T-cell (primary cell): ENCODE results near the gene SAMD4B. TPM values are rescaled to one million over a fixed set of nuclear protein-coding genes. Genes with fewer than 3 reads are reported as not detected.

Source experiments
- ATAC-seq, 4 experiments: fragments of 200-7000 bp in 3 of 4; fragments of 150-1000 bp in 1 of 4; cut with Tn5 transposase; replicated peaks in 1 of 4; 1 replicate in 3 of 4; 2 replicates in 1 of 4; pipeline ENCODE4 v1.10.0; 2021; ENCODE audit warnings: moderate library complexity in 3 of 4, mild to moderate bottlenecking in 2 of 4, moderate number of reproducible peaks in 1 of 4
- CTCF ChIA-PET, 2 donors: fragments of 300-600 bp; sonication (Branson Sonifier 250); formaldehyde crosslinking; loops; one replicate each; lab custom pipeline; 2022; ENCODE audit warnings: antibody characterized with exemption in 2 of 2; lab: Charles Lee
- POLR2A ChIA-PET, 2 donors: fragments of 300-600 bp; sonication (Branson Sonifier 250); formaldehyde crosslinking; loops; one replicate each; lab custom pipeline; 2022; ENCODE audit warnings: antibody characterized with exemption in 2 of 2; lab: Charles Lee
- DNase-seq, 35 experiments: peaks; one replicate each; pipeline versions ENCODE4 v3.0.0 to v3.0.0-alpha.2; 2013 to 2023
- H3K27ac ChIP-seq: one replicate; pipeline ENCODE4 v1.5.1; 2013; ENCODE audit warnings: low read length
- H3K27me3 ChIP-seq, 2 experiments: replicated peaks in 1 of 2; 1 replicate in 1 of 2; 2 replicates in 1 of 2; pipeline versions ENCODE4 v1.6.1 to v1.7.0; 2013; ENCODE audit warnings: low read length in 1 of 2, mixed read lengths in 1 of 2; ENCODE audit not compliant: control insufficient read depth in 2 of 2, insufficient read depth in 2 of 2; ENCODE audit errors: extremely low read depth in 1 of 2
- H3K36me3 ChIP-seq, 2 donors: 1 replicate in 1 of 2; 2 replicates in 1 of 2; pipeline versions ENCODE4 v1.6.1 to v1.7.0; 2013; ENCODE audit warnings: low read length in 1 of 2; ENCODE audit not compliant: control insufficient read depth in 2 of 2, insufficient read depth in 1 of 2; ENCODE audit errors: extremely low read depth in 1 of 2
- H3K4me1 ChIP-seq, 2 experiments: 1 replicate in 1 of 2; 2 replicates in 1 of 2; pipeline versions ENCODE4 v1.6.1 to v1.7.0; 2013; ENCODE audit warnings: low read length in 2 of 2, mixed read lengths in 1 of 2; ENCODE audit not compliant: insufficient read depth in 2 of 2, control insufficient read depth in 1 of 2; ENCODE audit errors: extremely low read depth in 1 of 2
- H3K4me3 ChIP-seq, 2 donors: 1 replicate in 1 of 2; 2 replicates in 1 of 2; pipeline versions ENCODE4 v1.5.1 to v1.7.0; 2013; ENCODE audit warnings: mild to moderate bottlenecking in 2 of 2, low read length in 1 of 2, moderate library complexity in 1 of 2; ENCODE audit not compliant: control insufficient read depth in 1 of 2; ENCODE audit errors: extremely low read depth in 1 of 2
- H3K9me3 ChIP-seq: 2 replicates; pipeline ENCODE4 v1.7.0; 2013
- H3K27ac Mint-ChIP-seq, 2 donors: one replicate each; pipeline ENCODE4 v1.8.0; 2020 to 2021; ENCODE audit warnings: mild to moderate bottlenecking in 2 of 2, mixed read lengths in 2 of 2
- H3K27me3 Mint-ChIP-seq, 2 donors: one replicate each; pipeline ENCODE4 v1.8.0; 2021 to 2022; ENCODE audit warnings: mixed read lengths in 2 of 2
- H3K36me3 Mint-ChIP-seq: one replicate; pipeline ENCODE4 v1.8.0; 2021; ENCODE audit warnings: mixed read lengths
- H3K4me1 Mint-ChIP-seq, 3 donors: one replicate each; pipeline ENCODE4 v1.8.0; 2020 to 2022; ENCODE audit warnings: mixed read lengths in 3 of 3, mild to moderate bottlenecking in 1 of 3
- H3K4me3 Mint-ChIP-seq, 3 donors: one replicate each; pipeline ENCODE4 v1.8.0; 2020 to 2022; ENCODE audit warnings: mild to moderate bottlenecking in 3 of 3, mixed read lengths in 3 of 3, moderate library complexity in 3 of 3
- H3K9me3 Mint-ChIP-seq, 3 donors: one replicate each; pipeline ENCODE4 v1.8.0; 2020 to 2022; ENCODE audit warnings: mixed read lengths in 3 of 3
- WGBS: methylation state at CpG from one replicate; pipeline ENCODE4 v1.1.5; 2013; ENCODE audit warnings: missing lambda C conversion rate; ENCODE audit not compliant: insufficient coverage; 5-methylcytosine and 5-hydroxymethylcytosine counted together
- total RNA-seq, 35 experiments: library from RNA in 6 of 35; stranded (reverse) in 6 of 35; fragments of 120-200 nt in 1 of 35; gene quantifications; one replicate each; pipeline versions ENCODE4 v1.2.1 to v1.2.4 and lab custom pipeline; 2013 to 2026

SAMD4B gene
- total RNA-seq, 5 donors from 2014 or later (not counting 1 experiment from before 2014, with no cell fraction given): 59.4 to 72.3 (median 62.0) TPM

DNA sequence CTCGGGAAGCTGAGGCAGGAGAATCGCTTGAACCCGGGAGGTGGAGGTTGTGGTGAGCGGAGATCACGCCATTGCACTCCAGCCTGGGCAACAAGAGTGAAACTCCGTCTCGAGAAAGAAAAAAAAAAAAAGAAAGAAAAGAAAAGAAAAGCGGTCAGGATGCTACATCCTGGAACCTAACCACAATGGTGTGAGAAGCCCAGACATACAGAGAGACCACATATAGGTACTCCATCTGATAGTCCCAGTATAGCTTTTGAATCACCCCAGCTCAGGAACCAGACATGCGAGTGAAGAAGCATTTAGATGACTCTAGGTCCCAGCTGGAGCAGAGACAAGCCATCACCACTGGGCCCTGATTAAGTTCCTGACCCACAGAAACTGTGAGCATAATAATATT, 42.8 kb upstream of the SAMD4B start:
- Histone ChIP-seq H3K4me1 (peaks cover 0 to 28% of the 10 kb centered on the region in 2 experiments), H3K36me3 (no peaks in the 10 kb centered on the region), H3K27me3 (no peaks in the 10 kb centered on the region), H3K4me3 (no peak overlapping the region), H3K27ac (no peak overlapping the region), H3K9me3 (no peaks in the 10 kb centered on the region)
- ChIA-PET CTCF (no interaction called here), POLR2A (no interaction called here)
- Mint-ChIP-seq H3K36me3 (no peaks in the 10 kb centered on the region), H3K4me3 (no peak overlapping the region), H3K4me1 (peaks cover 15 to 25% (median 18%) of the 10 kb centered on the region in 3 donors), H3K9me3 (no peaks in the 10 kb centered on the region), H3K27me3 (no peaks in the 10 kb centered on the region), H3K27ac (peak overlapping the region in 1 of 2 donors; percentile 52)
- WGBS: 50% methylated on average over 5 of the region's 9 CpGs
- ATAC-seq (peak in 2 of 4 experiments; percentile 31 to 38), DNase-seq (peak in 2 of 35 experiments; percentile 5 to 63)

- no peaks in the 10 kb centered on the region for H3K36me3 ChIP-seq
- H3K9me3 ChIP-seq: no peaks in the 10 kb centered on the region
- H3K9me3 Mint-ChIP-seq: no peaks in the 10 kb centered on the region
- no peak overlapping the region for H3K4me3 Mint-ChIP-seq
- peaks cover 15 to 25% (median 18%) of the 10 kb centered on the region in 3 donors for H3K4me1 Mint-ChIP-seq
- DNase-seq: no peak
- no peak overlapping the region for H3K4me3 ChIP-seq
- H3K27me3 ChIP-seq: no peaks in the 10 kb centered on the region
- peak overlapping the region in 1 of 2 donors; percentile 55 for H3K27ac Mint-ChIP-seq
- no peaks in the 10 kb centered on the region for H3K27me3 Mint-ChIP-seq
- CTCF ChIA-PET: no interaction called here
- H3K4me1 ChIP-seq: peaks cover 0 to 28% of the 10 kb centered on the region in 2 experiments
- POLR2A ChIA-PET: no interaction called here
- no peak for ATAC-seq
- no peaks in the 10 kb centered on the region for H3K36me3 Mint-ChIP-seq
- 83% methylated on average over 7 of the region's 10 CpGs for WGBS
- no peak overlapping the region for H3K27ac ChIP-seq
Observed at GRCh38 chr19:39299832-39300231, 42.4 kb upstream of the SAMD4B start.

- H3K27me3 Mint-ChIP-seq: no peaks in the 10 kb centered on the region
Observed at GRCh38 chr19:39301021-39301420, 41.2 kb upstream of the SAMD4B start.

GRCh38 chr19:39301562-39301961, 40.7 kb upstream of the SAMD4B start:
- peaks cover under 1% of the 10 kb centered on the region for H3K36me3 Mint-ChIP-seq
- ATAC-seq: no peak
- Histone ChIP-seq H3K4me1 (peaks cover 0 to 28% of the 10 kb centered on the region in 2 experiments), H3K27me3 (peaks cover 0 to 3% of the 10 kb centered on the region in 2 experiments), H3K36me3 (no peaks in the 10 kb centered on the region), H3K9me3 (no peaks in the 10 kb centered on the region), H3K4me3 (no peak overlapping the region), H3K27ac (no peak overlapping the region)
- POLR2A ChIA-PET: no interaction called here
- WGBS: no CpG with 5 or more reads among the region's 3 CpGs
- CTCF ChIA-PET: interaction anchor here in 1 of 2 donors (1.0 kb wide), 1 partner anchor 40 kb away, joined by 3 read pairs; no protein-coding TSS in a partner anchor
- peaks cover 18 to 25% (median 23%) of the 10 kb centered on the region in 3 donors for H3K4me1 Mint-ChIP-seq
- no peaks in the 10 kb centered on the region for H3K27me3 Mint-ChIP-seq
- no peak for DNase-seq
- no peaks in the 10 kb centered on the region for H3K9me3 Mint-ChIP-seq
- no peak overlapping the region for H3K27ac Mint-ChIP-seq
- H3K4me3 Mint-ChIP-seq: no peak overlapping the region

More at GRCh38 chr19:39301021-39301420, 41.2 kb upstream of the SAMD4B start:
- H3K27ac ChIP-seq: no peak overlapping the region
- ChIA-PET POLR2A (no interaction called here), CTCF (interaction anchor here in 1 of 2 donors (1.0 kb wide), 1 partner anchor 39 kb away, joined by 3 read pairs; no protein-coding TSS in a partner anchor)
- ATAC-seq (no peak), DNase-seq (no peak)
- no peaks in the 10 kb centered on the region for H3K9me3 ChIP-seq
- H3K27ac Mint-ChIP-seq: no peak overlapping the region
- no peaks in the 10 kb centered on the region for H3K36me3 Mint-ChIP-seq
- 96% methylated on average over 3 of the region's 4 CpGs for WGBS
- peaks cover 0 to 28% of the 10 kb centered on the region in 2 experiments for H3K4me1 ChIP-seq
- no peaks in the 10 kb centered on the region for H3K36me3 ChIP-seq
- no peaks in the 10 kb centered on the region for H3K27me3 ChIP-seq
- peaks cover 18 to 25% (median 23%) of the 10 kb centered on the region in 3 donors for H3K4me1 Mint-ChIP-seq
- no peak overlapping the region for H3K4me3 ChIP-seq
- no peak overlapping the region for H3K4me3 Mint-ChIP-seq
- no peaks in the 10 kb centered on the region for H3K9me3 Mint-ChIP-seq

GRCh38 chr19:39303373-39304184, 38.6 kb upstream of the SAMD4B start:
- ChIA-PET CTCF (no interaction called here), POLR2A (interaction anchor here in 1 of 2 donors (0.6 kb wide), 1 partner anchor 213 kb away, joined by 6 read pairs; no protein-coding TSS in a partner anchor)

DNA sequence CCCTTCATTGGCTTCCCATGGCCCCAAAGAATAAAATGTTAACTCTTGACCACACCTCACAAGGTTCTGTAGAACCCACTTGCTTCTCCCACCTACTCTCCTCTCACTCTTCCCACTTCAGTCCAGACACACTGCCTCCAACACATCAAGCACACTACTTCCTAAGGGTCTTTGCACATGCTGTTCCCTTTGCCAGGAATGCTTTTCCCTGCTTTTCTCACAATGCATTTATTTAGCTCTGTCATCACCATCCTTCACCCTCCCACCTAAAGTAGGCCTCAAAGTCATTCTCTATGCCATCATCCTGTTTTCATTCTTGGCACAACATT, 38.1 kb upstream of the SAMD4B start:
- no peak for DNase-seq
- Histone ChIP-seq H3K9me3 (no peaks in the 10 kb centered on the region), H3K4me3 (no peak overlapping the region), H3K36me3 (peaks cover 0 to 2% of the 10 kb centered on the region in 2 donors), H3K27ac (no peak overlapping the region), H3K27me3 (peaks cover 0 to 3% of the 10 kb centered on the region in 2 experiments), H3K4me1 (peaks cover 0 to 9% of the 10 kb centered on the region in 2 experiments)
- Mint-ChIP-seq H3K4me3 (no peak overlapping the region), H3K27me3 (no peaks in the 10 kb centered on the region), H3K36me3 (peaks cover 13% of the 10 kb centered on the region), H3K9me3 (no peaks in the 10 kb centered on the region), H3K4me1 (peaks cover 4 to 9% (median 8%) of the 10 kb centered on the region in 3 donors), H3K27ac (no peak overlapping the region)
- no peak for ATAC-seq
- POLR2A ChIA-PET: no interaction called here
- CTCF ChIA-PET: no interaction called here

More at GRCh38 chr19:39303373-39304184, 38.6 kb upstream of the SAMD4B start:
- H3K27me3 ChIP-seq: peaks cover 0 to 3% of the 10 kb centered on the region in 2 experiments
- Mint-ChIP-seq H3K27ac (no peak overlapping the region), H3K4me1 (peaks cover 6 to 11% (median 10%) of the 10 kb centered on the region in 3 donors), H3K4me3 (no peak overlapping the region), H3K9me3 (no peaks in the 10 kb centered on the region), H3K27me3 (no peaks in the 10 kb centered on the region), H3K36me3 (peaks cover 8% of the 10 kb centered on the region)
- DNase-seq (no peak), ATAC-seq (no peak)
- no peak overlapping the region for H3K27ac ChIP-seq
- peaks cover 0 to 2% of the 10 kb centered on the region in 2 donors for H3K36me3 ChIP-seq
- H3K9me3 ChIP-seq: no peaks in the 10 kb centered on the region
- no peak overlapping the region for H3K4me3 ChIP-seq
- peaks cover 0 to 15% of the 10 kb centered on the region in 2 experiments for H3K4me1 ChIP-seq
- 100% methylated on average over 5 of the region's 10 CpGs for WGBS
